Measurements from ENCODE around the gene PLCD4. TPM values are rescaled to one million over a fixed set of nuclear protein-coding genes. Genes with fewer than 3 reads are reported as not detected.

The PLCD4 gene
- total RNA-seq, result 1.4 TPM

GRCh38 chr2:218607436-218608115 lies at the start of gene PLCD4:
Gene PLCD4 (plus strand): TSS chr2:218607899. CDS start chr2:218615740, 7,841 bp downstream.

GRCh38 chr2:218568190-218569037 lies 39.3 kb upstream of the PLCD4 start, which contains the start of the genes CNOT9 and USP37:
Gene CNOT9 (plus strand): TSS chr2:218568839. CDS start chr2:218568955, 116 bp downstream.
Gene USP37 (minus strand): TSS chr2:218568351. CDS start chr2:218558653, 9,698 bp downstream.

GRCh38 chr2:218659258-218659987 lies 51.7 kb downstream of the PLCD4 start, which contains the start of the genes BCS1L and ZNF142:
Gene BCS1L (plus strand): TSS chr2:218659683. CDS start chr2:218660988, 1,305 bp downstream.
Gene ZNF142 (minus strand): TSS chr2:218659623. CDS start chr2:218656429, 3,194 bp downstream.

GRCh38 chr2:218671654-218672566 lies 64.2 kb downstream of the PLCD4 start, which contains the start of the genes RNF25 and STK36:
Gene RNF25 (minus strand): TSS chr2:218672002. CDS start chr2:218671970, 32 bp downstream.
Gene STK36 (plus strand): TSS chr2:218672086. CDS start chr2:218672830, 744 bp downstream.

Small RNAs within 50 kb of the gene (small RNA-seq; reads per million reads assigned to genes)
- gene RNU6-136P, result not detected

Other genes starting within 250 kb of the PLCD4 start
- gene SLC11A1, start 225.6 kb upstream of the PLCD4 start, total RNA-seq, result 3.5 TPM
- 18.7 TPM for gene CTDSP1, start 208.0 kb upstream of the PLCD4 start, total RNA-seq
- gene VIL1, start 188.8 kb upstream of the PLCD4 start, total RNA-seq, result not detected
- gene USP37, start 39.5 kb upstream of the PLCD4 start, total RNA-seq, result 31.6 TPM
- 39.4 TPM for gene CNOT9, start 39.1 kb upstream of the PLCD4 start, total RNA-seq
- 15.5 TPM for gene ZNF142, start 51.7 kb downstream of the PLCD4 start, total RNA-seq
- 26.5 TPM for gene BCS1L, start 51.8 kb downstream of the PLCD4 start, total RNA-seq
- 27.9 TPM for gene RNF25, start 64.1 kb downstream of the PLCD4 start, total RNA-seq
- gene STK36, start 64.2 kb downstream of the PLCD4 start, total RNA-seq, result 34.1 TPM
- 17.5 TPM for gene TTLL4, start 102.9 kb downstream of the PLCD4 start, total RNA-seq
- gene CYP27A1, start 174.2 kb downstream of the PLCD4 start, total RNA-seq, result 5.8 TPM
- gene PRKAG3, start 223.9 kb downstream of the PLCD4 start, total RNA-seq, result not detected

All from diencephalon (tissue), 1 donor.